Measurements from ENCODE around the gene GSC2. TPM values are rescaled to one million over a fixed set of nuclear protein-coding genes. Genes with fewer than 3 reads are reported as not detected.
A peak's percentile ranks its signal among the peaks of the same experiment; 100 is the strongest.

The GSC2 gene, protein sequence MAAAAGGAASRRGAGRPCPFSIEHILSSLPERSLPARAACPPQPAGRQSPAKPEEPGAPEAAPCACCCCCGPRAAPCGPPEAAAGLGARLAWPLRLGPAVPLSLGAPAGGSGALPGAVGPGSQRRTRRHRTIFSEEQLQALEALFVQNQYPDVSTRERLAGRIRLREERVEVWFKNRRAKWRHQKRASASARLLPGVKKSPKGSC
- polyA plus RNA-seq (2013, experiment 1 of 2): not detected
- not detected for polyA plus RNA-seq (2013, experiment 2 of 2)

DNA sequence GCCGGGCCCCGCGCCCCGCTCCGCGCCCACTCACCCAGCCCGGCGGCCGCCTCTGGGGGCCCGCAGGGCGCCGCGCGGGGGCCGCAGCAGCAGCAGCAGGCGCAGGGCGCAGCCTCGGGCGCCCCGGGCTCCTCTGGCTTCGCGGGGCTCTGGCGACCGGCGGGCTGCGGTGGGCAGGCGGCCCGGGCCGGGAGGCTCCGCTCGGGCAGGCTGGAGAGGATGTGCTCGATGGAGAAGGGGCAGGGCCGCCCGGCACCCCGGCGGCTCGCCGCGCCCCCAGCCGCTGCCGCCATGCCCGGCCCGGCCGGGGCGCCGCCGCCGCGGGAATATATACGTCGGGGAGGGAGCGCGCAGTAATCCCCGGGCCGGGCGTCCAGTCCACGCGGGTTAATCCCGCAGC, at the start of gene GSC2:
TSS of gene GSC2 (minus strand) at position 302 of the 400 bp plus-strand sequence. CDS start at position 293, 9 bp downstream.
- Histone ChIP-seq H3K79me1 (replicated peaks; ENCODE audit: low read length, poor library complexity, severe bottlenecking) (no peaks in the 10 kb centered on the region), H3K36me3 (ENCODE audit: control insufficient read depth in 1 of 2, insufficient read depth in 2 of 2, low read depth in 1 of 2, low read length in 2 of 2) (no peaks in the 10 kb centered on the region), H3K23ac (ENCODE audit: low read length in 2 of 2) (no peak within 1 kb of the TSS), H3K9me3 (ENCODE audit: control insufficient read depth, low read length) (peaks cover 14% of the 10 kb centered on the region), H2BK5ac (ENCODE audit: low read depth, low read length, poor library complexity, severe bottlenecking) (no peak within 1 kb of the TSS), H3K27ac (ENCODE audit: low read length, poor library complexity, severe bottlenecking) (no peak within 1 kb of the TSS), H2BK120ac (ENCODE audit: low read depth, low read length) (no peak within 1 kb of the TSS), H2BK12ac (ENCODE audit: low read length in 2 of 2) (no peak within 1 kb of the TSS), H3K9ac (ENCODE audit: low read length) (no peak within 1 kb of the TSS), H2AFZ (ENCODE audit: low read depth, low read length) (no peak within 1 kb of the TSS), H4K91ac (ENCODE audit: low read length) (no peak within 1 kb of the TSS), H3K4me1 (ENCODE audit: control insufficient read depth, insufficient read depth, low read depth, low read length) (peaks cover 7% of the 10 kb centered on the region), H2AK5ac (ENCODE audit: low read length, severe bottlenecking) (no peak within 1 kb of the TSS), H3K14ac (ENCODE audit: low read length in 2 of 2) (peak within 1 kb of the TSS in 1 of 2 experiments; percentile 71), H2BK15ac (ENCODE audit: low read depth, poor library complexity, severe bottlenecking) (no peak within 1 kb of the TSS), H4K8ac (ENCODE audit: low read length) (no peak within 1 kb of the TSS), H3K4ac (ENCODE audit: low read depth in 1 of 2, low read length in 2 of 2) (no peak within 1 kb of the TSS), H3K4me2 (ENCODE audit: low read length, poor library complexity, severe bottlenecking) (peak within 1 kb of the TSS; percentile 28), H3K27me3 (ENCODE audit: control insufficient read depth in 1 of 2, insufficient read depth in 1 of 2, low read length in 2 of 2) (peaks cover 63 to 64% of the 10 kb centered on the region in 2 experiments), H3K4me3 (ENCODE audit: insufficient read depth in 1 of 2, low read depth in 1 of 2, low read length in 2 of 2) (no peak within 1 kb of the TSS), H3K18ac (ENCODE audit: low read depth in 1 of 2, low read length in 2 of 2) (no peak within 1 kb of the TSS)
- DNase-seq: no peak
- WGBS: 5% methylated on average over 25 of the region's 59 CpGs

DNA sequence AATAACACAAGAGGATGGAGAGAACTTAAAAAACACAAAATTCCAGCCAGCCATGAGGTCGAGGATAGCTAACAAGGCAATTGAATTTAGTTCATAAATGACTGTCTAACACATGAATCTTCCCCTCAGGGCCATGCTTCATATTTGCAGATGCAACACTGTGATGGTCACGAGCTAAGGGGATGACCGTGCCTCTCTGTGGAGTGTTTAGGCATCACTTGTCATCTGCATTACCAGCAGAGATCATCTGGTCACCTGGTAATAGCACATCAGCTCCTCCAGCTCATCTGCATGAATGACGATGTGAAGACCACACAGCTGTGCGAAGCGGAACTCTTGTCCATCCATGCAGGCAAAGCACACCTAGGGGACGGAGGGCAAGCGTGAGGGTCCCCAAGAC, 49.4 kb upstream of the GSC2 start:
- Histone ChIP-seq H3K9me3 (ENCODE audit: control insufficient read depth, low read length) (no peaks in the 10 kb centered on the region), H3K4me1 (ENCODE audit: control insufficient read depth, insufficient read depth, low read depth, low read length) (peaks cover 2% of the 10 kb centered on the region), H4K8ac (ENCODE audit: low read length) (no peak overlapping the region), H3K27me3 (ENCODE audit: control insufficient read depth in 1 of 2, insufficient read depth in 1 of 2, low read length in 2 of 2) (no peaks in the 10 kb centered on the region), H3K4ac (ENCODE audit: low read depth in 1 of 2, low read length in 2 of 2) (no peak overlapping the region), H3K4me3 (ENCODE audit: insufficient read depth in 1 of 2, low read depth in 1 of 2, low read length in 2 of 2) (no peak overlapping the region), H3K23ac (ENCODE audit: low read length in 2 of 2) (no peak overlapping the region), H3K36me3 (ENCODE audit: control insufficient read depth in 1 of 2, insufficient read depth in 2 of 2, low read depth in 1 of 2, low read length in 2 of 2) (peaks cover 17 to 61% of the 10 kb centered on the region in 2 experiments), H3K27ac (ENCODE audit: low read length, poor library complexity, severe bottlenecking) (no peak overlapping the region), H3K4me2 (ENCODE audit: low read length, poor library complexity, severe bottlenecking) (no peak overlapping the region), H4K91ac (ENCODE audit: low read length) (no peak overlapping the region), H3K79me1 (replicated peaks; ENCODE audit: low read length, poor library complexity, severe bottlenecking) (no peaks in the 10 kb centered on the region), H3K18ac (ENCODE audit: low read depth in 1 of 2, low read length in 2 of 2) (no peak overlapping the region), H2BK120ac (ENCODE audit: low read depth, low read length) (no peak overlapping the region), H2BK12ac (ENCODE audit: low read length in 2 of 2) (no peak overlapping the region), H2BK5ac (ENCODE audit: low read depth, low read length, poor library complexity, severe bottlenecking) (no peak overlapping the region), H2BK15ac (ENCODE audit: low read depth, poor library complexity, severe bottlenecking) (no peak overlapping the region), H3K9ac (ENCODE audit: low read length) (no peak overlapping the region), H3K14ac (ENCODE audit: low read length in 2 of 2) (no peak overlapping the region), H2AK5ac (ENCODE audit: low read length, severe bottlenecking) (no peak overlapping the region), H2AFZ (ENCODE audit: low read depth, low read length) (no peak overlapping the region)
- WGBS: 94% methylated on average over 8 of the region's 8 CpGs
- DNase-seq: no peak

DNA sequence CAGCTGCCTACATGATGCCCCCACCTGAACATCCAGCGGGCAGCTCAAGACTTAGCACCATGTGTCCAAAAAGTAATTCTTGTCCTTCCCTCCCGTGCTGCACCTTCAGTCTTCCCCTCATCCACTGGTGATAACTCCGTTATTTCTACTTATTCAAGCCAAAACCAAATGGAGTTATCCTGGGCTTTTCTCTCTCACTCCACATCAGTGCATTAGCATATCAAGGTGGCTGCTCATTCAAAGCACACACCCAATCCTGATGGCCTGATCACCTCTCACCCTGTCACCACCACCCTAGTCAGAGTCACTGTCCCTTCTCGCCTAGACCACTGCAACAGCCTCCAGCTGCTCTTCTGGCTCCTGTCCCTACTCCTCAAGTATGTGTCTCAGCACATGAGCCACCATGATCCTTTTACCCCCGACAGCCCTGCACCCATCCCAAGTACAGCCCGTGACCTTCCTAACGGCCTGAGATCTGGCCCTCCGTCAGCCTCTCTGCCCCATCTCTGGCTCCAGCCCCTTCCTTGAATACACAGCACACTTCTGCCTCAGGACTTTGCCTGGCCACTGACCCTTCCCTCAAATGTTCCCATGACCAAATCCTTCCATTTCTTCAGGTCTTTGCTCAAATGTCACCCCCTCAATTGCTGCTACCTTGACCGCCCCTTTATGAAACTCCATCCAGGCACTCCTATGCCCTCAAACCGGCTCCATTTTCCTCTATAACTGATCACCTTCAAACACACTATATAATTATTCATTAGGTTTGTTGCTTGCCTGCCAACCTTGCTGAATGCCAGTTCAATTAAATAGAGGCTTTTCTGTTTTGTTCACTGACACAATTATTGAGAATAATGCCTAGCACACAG, 48.1 kb upstream of the GSC2 start:
- Histone ChIP-seq H2BK15ac (ENCODE audit: low read depth, poor library complexity, severe bottlenecking) (no peak overlapping the region), H3K9me3 (ENCODE audit: control insufficient read depth, low read length) (no peaks in the 10 kb centered on the region), H2BK5ac (ENCODE audit: low read depth, low read length, poor library complexity, severe bottlenecking) (no peak overlapping the region), H3K27ac (ENCODE audit: low read length, poor library complexity, severe bottlenecking) (no peak overlapping the region), H3K9ac (ENCODE audit: low read length) (no peak overlapping the region), H2BK12ac (ENCODE audit: low read length in 2 of 2) (no peak overlapping the region), H3K4me3 (ENCODE audit: insufficient read depth in 1 of 2, low read depth in 1 of 2, low read length in 2 of 2) (no peak overlapping the region), H3K4me1 (ENCODE audit: control insufficient read depth, insufficient read depth, low read depth, low read length) (peaks cover 2% of the 10 kb centered on the region), H2AFZ (ENCODE audit: low read depth, low read length) (no peak overlapping the region), H3K14ac (ENCODE audit: low read length in 2 of 2) (no peak overlapping the region), H4K8ac (ENCODE audit: low read length) (no peak overlapping the region), H3K79me1 (replicated peaks; ENCODE audit: low read length, poor library complexity, severe bottlenecking) (no peaks in the 10 kb centered on the region), H2BK120ac (ENCODE audit: low read depth, low read length) (no peak overlapping the region), H2AK5ac (ENCODE audit: low read length, severe bottlenecking) (no peak overlapping the region), H3K4me2 (ENCODE audit: low read length, poor library complexity, severe bottlenecking) (no peak overlapping the region), H3K4ac (ENCODE audit: low read depth in 1 of 2, low read length in 2 of 2) (no peak overlapping the region), H4K91ac (ENCODE audit: low read length) (no peak overlapping the region), H3K18ac (ENCODE audit: low read depth in 1 of 2, low read length in 2 of 2) (no peak overlapping the region), H3K23ac (ENCODE audit: low read length in 2 of 2) (no peak overlapping the region), H3K27me3 (ENCODE audit: control insufficient read depth in 1 of 2, insufficient read depth in 1 of 2, low read length in 2 of 2) (no peaks in the 10 kb centered on the region), H3K36me3 (ENCODE audit: control insufficient read depth in 1 of 2, insufficient read depth in 2 of 2, low read depth in 1 of 2, low read length in 2 of 2) (peaks cover 25 to 59% of the 10 kb centered on the region in 2 experiments)
- 90% methylated on average over 10 of the region's 10 CpGs for WGBS
- DNase-seq: no peak

DNA sequence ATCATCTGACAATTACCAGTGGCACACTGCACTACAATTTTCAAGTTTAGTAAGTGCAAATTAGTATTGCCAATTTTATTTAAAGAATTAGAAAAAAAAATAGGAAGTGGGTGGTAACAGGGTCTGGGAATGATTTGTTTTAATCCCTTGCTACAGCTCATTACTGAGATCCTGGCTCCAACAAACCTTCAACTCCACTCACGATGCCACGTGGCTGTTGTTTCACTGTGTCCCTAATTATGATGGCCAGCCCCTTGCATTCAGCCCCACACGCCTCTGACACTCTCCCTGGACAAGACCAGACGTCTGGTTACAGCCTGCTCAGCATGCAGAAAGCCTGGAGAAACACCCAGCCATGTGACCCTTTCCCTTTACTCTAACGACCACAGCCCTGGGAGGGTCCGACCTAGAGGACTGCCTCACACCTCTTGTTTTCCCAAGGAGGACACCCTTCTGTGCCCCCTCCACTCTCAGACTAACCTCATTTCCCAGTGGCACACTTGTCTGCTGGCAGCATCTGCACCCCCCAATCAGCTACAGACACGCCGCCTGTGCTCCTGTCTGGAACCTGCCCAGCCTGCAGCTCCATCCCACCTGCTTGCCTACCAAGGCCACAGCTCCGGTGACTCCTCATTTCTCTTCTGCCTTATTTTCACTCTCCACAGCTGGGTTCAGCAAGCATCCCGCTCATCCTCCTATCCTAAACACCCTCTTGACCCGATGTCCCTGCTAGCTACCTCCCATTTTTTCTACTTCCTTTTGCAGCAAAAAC, 46.9 kb upstream of the GSC2 start:
- 74% methylated on average over 11 of the region's 11 CpGs for WGBS
- H3K27me3 ChIP-seq (ENCODE audit: control insufficient read depth in 1 of 2, insufficient read depth in 1 of 2, low read length in 2 of 2): no peaks in the 10 kb centered on the region

More for the DNA sequence above, 46.9 kb upstream of the GSC2 start:
- H3K4ac ChIP-seq (ENCODE audit: low read depth in 1 of 2, low read length in 2 of 2): no peak overlapping the region
- no peak overlapping the region for H3K9ac ChIP-seq (ENCODE audit: low read length)
- no peak overlapping the region for H2BK15ac ChIP-seq (ENCODE audit: low read depth, poor library complexity, severe bottlenecking)
- no peak overlapping the region for H3K23ac ChIP-seq (ENCODE audit: low read length in 2 of 2)
- H3K9me3 ChIP-seq (ENCODE audit: control insufficient read depth, low read length): no peaks in the 10 kb centered on the region
- no peak for DNase-seq
- peaks cover 25 to 70% of the 10 kb centered on the region in 2 experiments for H3K36me3 ChIP-seq (ENCODE audit: control insufficient read depth in 1 of 2, insufficient read depth in 2 of 2, low read depth in 1 of 2, low read length in 2 of 2)
- no peak overlapping the region for H2BK5ac ChIP-seq (ENCODE audit: low read depth, low read length, poor library complexity, severe bottlenecking)
- H2AK5ac ChIP-seq (ENCODE audit: low read length, severe bottlenecking): no peak overlapping the region
- peaks cover 2% of the 10 kb centered on the region for H3K79me1 ChIP-seq (replicated peaks; ENCODE audit: low read length, poor library complexity, severe bottlenecking)
- H2AFZ ChIP-seq (ENCODE audit: low read depth, low read length): no peak overlapping the region
- H3K27ac ChIP-seq (ENCODE audit: low read length, poor library complexity, severe bottlenecking): no peak overlapping the region
- H3K14ac ChIP-seq (ENCODE audit: low read length in 2 of 2): no peak overlapping the region
- H3K4me1 ChIP-seq (ENCODE audit: control insufficient read depth, insufficient read depth, low read depth, low read length): no peaks in the 10 kb centered on the region
- H2BK12ac ChIP-seq (ENCODE audit: low read length in 2 of 2): no peak overlapping the region
- no peak overlapping the region for H3K4me3 ChIP-seq (ENCODE audit: insufficient read depth in 1 of 2, low read depth in 1 of 2, low read length in 2 of 2)
- no peak overlapping the region for H2BK120ac ChIP-seq (ENCODE audit: low read depth, low read length)
- no peak overlapping the region for H4K8ac ChIP-seq (ENCODE audit: low read length)
- H3K18ac ChIP-seq (ENCODE audit: low read depth in 1 of 2, low read length in 2 of 2): no peak overlapping the region
- no peak overlapping the region for H3K4me2 ChIP-seq (ENCODE audit: low read length, poor library complexity, severe bottlenecking)
- H4K91ac ChIP-seq (ENCODE audit: low read length): no peak overlapping the region
